Caco-2 (cell line): ENCODE results near the gene KRT85. TPM values are rescaled to one million over a fixed set of nuclear protein-coding genes. Genes with fewer than 3 reads are reported as not detected.

Experiments
- BruUV-seq: library from RNA; stranded (reverse); fragments of 400-500 nt; replicated peaks from 2 replicates; lab custom pipeline; 2021; lab: Mats Ljungman, UMichigan
- CTCF ChIA-PET: fragments of 300-600 bp; sonication (Branson Sonifier 250); formaldehyde crosslinking; loops from one replicate; lab custom pipeline; 2022; ENCODE audit warnings: antibody characterized with exemption; lab: Charles Lee
- POLR2A ChIA-PET: fragments of 300-600 bp; sonication (Branson Sonifier 250); formaldehyde crosslinking; loops from one replicate; lab custom pipeline; 2022; ENCODE audit warnings: antibody characterized with exemption; lab: Charles Lee
- DNase-seq, 2 experiments: peaks; one replicate each; pipeline versions ENCODE4 v3.0.0 to v3.0.0-alpha.2; 2020 to 2022
- H3K27me3 ChIP-seq: replicated peaks from 2 replicates; pipeline ENCODE4 v1.6.0; 2011; ENCODE audit warnings: low read length; ENCODE audit not compliant: control insufficient read depth, insufficient read depth
- H3K36me3 ChIP-seq: 2 replicates; pipeline ENCODE4 v1.5.1; 2011; ENCODE audit warnings: low read length; ENCODE audit not compliant: control insufficient read depth, insufficient read depth
- H3K4me1 ChIP-seq: fragments of 250-450 bp; sonication (Bioruptor Pico); 2 replicates; pipeline ENCODE4 v1.5.1; 2020; ENCODE audit warnings: mild to moderate bottlenecking
- H3K4me3 ChIP-seq: 2 replicates; pipeline ENCODE4 v1.5.1; 2011; ENCODE audit warnings: low read depth, mild to moderate bottlenecking, control low read depth, low read length
- H3K9me3 ChIP-seq: fragments of 250-450 bp; sonication (Bioruptor Pico); 2 replicates; pipeline ENCODE4 v1.5.1; 2020; ENCODE audit warnings: mild to moderate bottlenecking, moderate library complexity
- H3K27ac Mint-ChIP-seq: one replicate; pipeline ENCODE4 v1.8.0; 2022; ENCODE audit warnings: mixed read lengths; ENCODE audit not compliant: unreplicated experiment
- H3K27me3 Mint-ChIP-seq: one replicate; pipeline ENCODE4 v1.8.0; 2022; ENCODE audit warnings: mixed read lengths; ENCODE audit not compliant: insufficient read depth, unreplicated experiment
- H3K36me3 Mint-ChIP-seq: one replicate; pipeline ENCODE4 v1.8.0; 2022; ENCODE audit warnings: mild to moderate bottlenecking, mixed read lengths; ENCODE audit not compliant: insufficient read depth, unreplicated experiment
- H3K4me1 Mint-ChIP-seq: one replicate; pipeline ENCODE4 v1.8.0; 2022; ENCODE audit warnings: low read depth, mixed read lengths; ENCODE audit not compliant: unreplicated experiment
- H3K4me3 Mint-ChIP-seq: one replicate; pipeline ENCODE4 v1.8.0; 2022; ENCODE audit warnings: mild to moderate bottlenecking, moderate library complexity, mixed read lengths; ENCODE audit not compliant: unreplicated experiment
- H3K9me3 Mint-ChIP-seq: one replicate; pipeline ENCODE4 v1.8.0; 2022; ENCODE audit warnings: mixed read lengths; ENCODE audit not compliant: unreplicated experiment
- intact Hi-C: fragments of 100-400 bp; cut with micrococcal nuclease; formaldehyde crosslinking; loops from one replicate; pipeline ENCODE4 v1.10.0; 2022; ENCODE audit not compliant: unreplicated experiment
- total RNA-seq: library from RNA; stranded (reverse); gene quantifications from 2 replicates; pipeline ENCODE4 v1.2.3, GENCODE V29; 2022
- TF ChIP-seq, protein P1 (sequence below), 2 experiments: fragments of 200-600 bp in 1 of 2; IDR thresholded peaks; 1 replicate in 1 of 2; 2 replicates in 1 of 2; pipeline versions ENCODE4 v1.5.1 to v1.8.0; 2011 to 2022; ENCODE audit warnings: antibody characterized with exemption in 1 of 2, control low read depth in 1 of 2, inconsistent platforms in 1 of 2, low read depth in 1 of 2, low read length in 1 of 2, mild to moderate bottlenecking in 1 of 2, moderate library complexity in 1 of 2; ENCODE audit not compliant: insufficient read depth in 1 of 2, severe bottlenecking in 1 of 2, unreplicated experiment in 1 of 2

The KRT85 gene
- total RNA-seq, 1 experiment from 2014 or later: not detected

DNA sequence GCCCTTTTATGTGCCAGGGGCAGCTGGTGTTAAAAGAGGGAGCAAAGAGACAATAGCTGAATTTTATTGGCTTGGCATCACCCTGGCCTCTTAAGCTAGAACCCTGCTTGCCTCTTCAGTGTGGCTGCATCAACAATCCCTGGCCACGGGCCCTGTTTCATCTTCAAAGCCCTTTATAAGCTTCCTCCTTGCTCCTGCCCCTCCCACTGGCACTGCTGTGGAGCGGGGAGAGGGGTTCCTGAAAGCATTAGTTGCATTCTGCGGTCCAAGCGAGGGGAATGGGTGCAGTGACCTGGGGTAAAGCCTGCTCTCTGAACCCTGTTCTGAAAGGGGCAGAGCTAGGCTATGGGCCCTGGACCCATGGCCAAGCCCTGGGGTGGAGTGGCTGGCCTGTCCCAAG lies 45.9 kb downstream of the KRT85 start:
- H3K4me3 Mint-ChIP-seq: no peak overlapping the region
- CTCF ChIA-PET: interaction anchor here (1.3 kb wide), 1 partner anchor 10 kb away, joined by 3 read pairs; no protein-coding TSS in a partner anchor
- no peak for DNase-seq
- no peak overlapping the region for H3K4me3 ChIP-seq
- H3K36me3 Mint-ChIP-seq: no peaks in the 10 kb centered on the region
- H3K9me3 Mint-ChIP-seq: no peaks in the 10 kb centered on the region
- H3K27me3 ChIP-seq: no peaks in the 10 kb centered on the region; the same call in none of the 2 replicates
- no TSS peak for BruUV-seq
- H3K27ac Mint-ChIP-seq: no peak overlapping the region
- no peaks in the 10 kb centered on the region for H3K4me1 ChIP-seq
- no peaks in the 10 kb centered on the region for H3K9me3 ChIP-seq
- POLR2A ChIA-PET: no interaction called here
- TF ChIP-seq, protein P1, sequence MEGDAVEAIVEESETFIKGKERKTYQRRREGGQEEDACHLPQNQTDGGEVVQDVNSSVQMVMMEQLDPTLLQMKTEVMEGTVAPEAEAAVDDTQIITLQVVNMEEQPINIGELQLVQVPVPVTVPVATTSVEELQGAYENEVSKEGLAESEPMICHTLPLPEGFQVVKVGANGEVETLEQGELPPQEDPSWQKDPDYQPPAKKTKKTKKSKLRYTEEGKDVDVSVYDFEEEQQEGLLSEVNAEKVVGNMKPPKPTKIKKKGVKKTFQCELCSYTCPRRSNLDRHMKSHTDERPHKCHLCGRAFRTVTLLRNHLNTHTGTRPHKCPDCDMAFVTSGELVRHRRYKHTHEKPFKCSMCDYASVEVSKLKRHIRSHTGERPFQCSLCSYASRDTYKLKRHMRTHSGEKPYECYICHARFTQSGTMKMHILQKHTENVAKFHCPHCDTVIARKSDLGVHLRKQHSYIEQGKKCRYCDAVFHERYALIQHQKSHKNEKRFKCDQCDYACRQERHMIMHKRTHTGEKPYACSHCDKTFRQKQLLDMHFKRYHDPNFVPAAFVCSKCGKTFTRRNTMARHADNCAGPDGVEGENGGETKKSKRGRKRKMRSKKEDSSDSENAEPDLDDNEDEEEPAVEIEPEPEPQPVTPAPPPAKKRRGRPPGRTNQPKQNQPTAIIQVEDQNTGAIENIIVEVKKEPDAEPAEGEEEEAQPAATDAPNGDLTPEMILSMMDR (IDR thresholded peaks at IDR 0.05; ENCODE audit: insufficient read depth in 1 of 2, low read depth in 1 of 2, low read length in 1 of 2, severe bottlenecking in 1 of 2, unreplicated experiment in 1 of 2): no peak
- H3K27me3 Mint-ChIP-seq: peaks cover 5% of the 10 kb centered on the region
- no peaks in the 10 kb centered on the region for H3K36me3 ChIP-seq
- H3K4me1 Mint-ChIP-seq: no peaks in the 10 kb centered on the region
- intact Hi-C loops: loop anchor here (1.0 kb wide), 1 partner anchor 25 kb away; no protein-coding TSS in a partner anchor

DNA sequence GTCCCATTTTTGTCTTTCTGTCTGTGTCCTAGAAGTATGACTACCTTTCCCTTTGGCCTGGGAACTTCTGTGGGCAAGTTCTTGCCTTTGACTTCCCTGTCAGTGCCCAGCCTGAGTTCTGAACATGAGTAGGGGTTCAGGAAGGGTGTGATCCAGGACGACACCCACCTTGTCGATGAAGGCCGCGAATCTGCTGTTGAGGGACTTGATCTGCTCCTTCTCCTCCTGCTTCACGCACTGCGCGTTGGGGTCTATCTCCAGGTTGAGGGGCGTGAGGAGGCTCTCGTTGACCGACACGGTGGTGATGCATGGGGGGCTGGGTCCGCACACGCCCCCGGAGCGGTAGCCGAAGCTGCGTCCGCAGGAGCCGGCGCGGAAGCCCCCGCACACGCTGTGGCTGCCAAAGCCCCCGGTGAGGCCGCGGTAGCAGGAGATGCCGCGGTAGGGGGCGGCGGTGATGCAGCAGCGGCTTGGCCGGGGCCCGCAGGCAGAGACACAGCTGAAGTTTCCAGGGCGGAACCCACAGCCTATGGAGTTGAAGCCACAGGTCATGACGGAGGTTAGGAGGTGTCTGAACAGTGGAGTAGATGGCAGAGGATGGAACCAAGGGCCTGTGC lies 46.4 kb downstream of the KRT85 start, which contains the start of gene KRT83:
Gene KRT83 (minus strand): TSS at position 615 of the 617 bp plus-strand sequence. CDS start 63 bp downstream, at position 552.
- CTCF ChIA-PET: interaction anchor here (1.3 to 2.6 kb wide), 2 partner anchors 9 to 164 kb away, joined by 3 to 11 read pairs; no protein-coding TSS in a partner anchor
- H3K9me3 ChIP-seq: no peaks in the 10 kb centered on the region
- H3K9me3 Mint-ChIP-seq: no peaks in the 10 kb centered on the region
- peaks cover 5% of the 10 kb centered on the region for H3K27me3 Mint-ChIP-seq
- no peak within 1 kb of the TSS for H3K4me3 ChIP-seq
- no peaks in the 10 kb centered on the region; the same call in none of the 2 replicates for H3K27me3 ChIP-seq
- DNase-seq: no peak
- no peaks in the 10 kb centered on the region for H3K4me1 ChIP-seq
- TF ChIP-seq, protein P1 (IDR thresholded peaks at IDR 0.05; ENCODE audit: insufficient read depth in 1 of 2, low read depth in 1 of 2, low read length in 1 of 2, severe bottlenecking in 1 of 2, unreplicated experiment in 1 of 2): no peak
- peaks cover 5% of the 10 kb centered on the region for H3K4me1 Mint-ChIP-seq
- POLR2A ChIA-PET: no interaction called here
- intact Hi-C loops: loop anchor here (1.0 kb wide), 1 partner anchor 25 kb away; no protein-coding TSS in a partner anchor
- no peak within 1 kb of the TSS for H3K27ac Mint-ChIP-seq
- no peaks in the 10 kb centered on the region for H3K36me3 ChIP-seq
- no TSS peak for BruUV-seq
- H3K4me3 Mint-ChIP-seq: no peak within 1 kb of the TSS
- H3K36me3 Mint-ChIP-seq: no peaks in the 10 kb centered on the region

DNA sequence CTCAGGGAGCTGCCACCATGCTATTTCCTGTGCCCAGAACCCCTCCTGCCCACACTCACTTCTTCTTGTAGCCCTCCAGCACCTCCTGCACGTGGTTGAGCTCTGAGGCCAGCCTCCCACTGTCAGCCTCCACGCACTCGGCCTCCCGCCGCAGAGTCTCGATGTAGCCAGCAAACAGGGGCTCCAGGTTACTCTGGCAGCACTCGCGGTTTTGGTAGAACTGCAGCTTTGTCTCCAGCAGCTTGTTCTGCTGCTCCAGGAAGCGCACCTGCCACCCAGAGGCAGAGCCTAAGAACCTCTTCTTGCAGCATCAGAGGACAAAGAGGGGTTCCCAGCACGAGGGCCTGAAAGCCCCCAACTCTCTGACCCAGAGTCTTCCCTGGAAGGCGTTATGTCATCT lies 48.2 kb downstream of the KRT85 start:
- CTCF ChIA-PET: interaction anchor here (1.0 to 2.6 kb wide), 8 partner anchors 8 to 162 kb away, joined by 3 to 11 read pairs (median 5); no protein-coding TSS in a partner anchor
- TF ChIP-seq, protein P1 (IDR thresholded peaks at IDR 0.05; ENCODE audit: insufficient read depth in 1 of 2, low read depth in 1 of 2, low read length in 1 of 2, severe bottlenecking in 1 of 2, unreplicated experiment in 1 of 2): peak; percentile 22 to 35

More for the DNA sequence above, 48.2 kb downstream of the KRT85 start:
- POLR2A ChIA-PET: no interaction called here
- Histone ChIP-seq H3K36me3 (no peaks in the 10 kb centered on the region), H3K27me3 (no peaks in the 10 kb centered on the region; the same call in 1 of the 2 replicates), H3K4me1 (no peaks in the 10 kb centered on the region), H3K4me3 (no peak overlapping the region), H3K9me3 (no peaks in the 10 kb centered on the region)
- Mint-ChIP-seq H3K36me3 (no peaks in the 10 kb centered on the region), H3K27me3 (peaks cover 2% of the 10 kb centered on the region), H3K27ac (no peak overlapping the region), H3K4me1 (peaks cover 6% of the 10 kb centered on the region), H3K4me3 (no peak overlapping the region), H3K9me3 (no peaks in the 10 kb centered on the region)
- DNase-seq: peak in 1 of 2 experiments; percentile 35
- intact Hi-C loops: no loop called here
- no TSS peak for BruUV-seq
